Fibroblast of pulmonary artery (primary cell): Measurements from ENCODE around the gene C4orf33.

ENCODE experiments used
- DNase-seq: peaks from one replicate; pipeline ENCODE4 v3.0.0-alpha.2; 2010; ENCODE audit warnings: low read depth
- H3K4me3 ChIP-seq: replicated peaks from 2 replicates; pipeline ENCODE4 v1.5.1; 2011; ENCODE audit warnings: low read depth, mild to moderate bottlenecking, control low read depth, low read length, moderate library complexity
- CTCF ChIP-seq: IDR thresholded peaks from 2 replicates; pipeline ENCODE4 v1.5.1; 2011; ENCODE audit warnings: mild to moderate bottlenecking, control low read depth, low read length, inconsistent platforms; ENCODE audit errors: missing control alignments

C4orf33 gene

GRCh38 chr4:129145222-129145730 is 49.3 kb downstream of the C4orf33 start:
- TF ChIP-seq CTCF: no peak
- H3K4me3 ChIP-seq: no peak overlapping the region
- DNase-seq: no peak

GRCh38 chr4:129146639-129147038 is 50.7 kb downstream of the C4orf33 start:
- DNase-seq: no peak
- no peak overlapping the region for H3K4me3 ChIP-seq
- no peak for TF ChIP-seq CTCF

GRCh38 chr4:129148892-129149291 is 52.9 kb downstream of the C4orf33 start:
- no peak for TF ChIP-seq CTCF
- no peak overlapping the region for H3K4me3 ChIP-seq
- no peak for DNase-seq

- TF ChIP-seq CTCF: no peak
- DNase-seq: no peak
- no peak overlapping the region for H3K4me3 ChIP-seq
These were observed 54.0 kb downstream of the C4orf33 start for GRCh38 chr4:129149906-129150305.

- no peak for DNase-seq
- no peak overlapping the region for H3K4me3 ChIP-seq
- no peak for TF ChIP-seq CTCF
These were observed 56.4 kb downstream of the C4orf33 start for GRCh38 chr4:129152350-129152749.

- no peak overlapping the region for H3K4me3 ChIP-seq
- DNase-seq: no peak
- no peak for TF ChIP-seq CTCF
These were observed 57.7 kb downstream of the C4orf33 start for GRCh38 chr4:129153700-129154099.

- TF ChIP-seq CTCF: no peak
- DNase-seq: no peak
- H3K4me3 ChIP-seq: no peak overlapping the region
These were observed 66.5 kb downstream of the C4orf33 start for GRCh38 chr4:129162450-129162849.
